ENCODE results near the gene P4HA3. TPM values are rescaled to one million over a fixed set of nuclear protein-coding genes. Genes with fewer than 3 reads are reported as not detected.

Gene P4HA3
- total RNA-seq, 4 donors from 2014 or later: 0.42 TPM; not detected in 3

GRCh38 chr11:74284466-74284865, 27.0 kb downstream of the P4HA3 start:
- no peak for TF ChIP-seq POLR2AphosphoS5 (IDR thresholded peaks at IDR 0.05)
- TF ChIP-seq EP300 (IDR thresholded peaks at IDR 0.05): no peak
- no peak for TF ChIP-seq POLR2A (IDR thresholded peaks at IDR 0.05)
- TF ChIP-seq CTCF (IDR thresholded peaks at IDR 0.05): no peak
- Histone ChIP-seq H3K27me3 (no peaks in the 10 kb centered on the region), H3K4me1 (no peaks in the 10 kb centered on the region), H3K27ac (no peak overlapping the region), H3K36me3 (no peaks in the 10 kb centered on the region), H3K4me3 (no peak overlapping the region), H3K9me3 (no peaks in the 10 kb centered on the region)
- no peak for DNase-seq (ENCODE audit: low spot score in 2 of 2)
- WGBS: 45% methylated on average over 2 of the region's 2 CpGs

- no peaks in the 10 kb centered on the region for H3K4me1 ChIP-seq
- no peaks in the 10 kb centered on the region for H3K36me3 ChIP-seq
- H3K27me3 ChIP-seq: no peaks in the 10 kb centered on the region
- no peak overlapping the region for H3K4me3 ChIP-seq
- no peaks in the 10 kb centered on the region for H3K9me3 ChIP-seq
- no peak overlapping the region for H3K27ac ChIP-seq
- TF ChIP-seq EP300 (IDR thresholded peaks at IDR 0.05) (no peak), POLR2AphosphoS5 (IDR thresholded peaks at IDR 0.05) (no peak), POLR2A (IDR thresholded peaks at IDR 0.05) (no peak), CTCF (IDR thresholded peaks at IDR 0.05) (no peak)
- 80% methylated on average over 3 of the region's 3 CpGs for WGBS
- DNase-seq (ENCODE audit: low spot score in 2 of 2): no peak
These were observed 27.8 kb downstream of the P4HA3 start for GRCh38 chr11:74283580-74284180.

GRCh38 chr11:74282914-74283371, 28.5 kb downstream of the P4HA3 start:
- H3K27ac ChIP-seq: no peak overlapping the region
- H3K36me3 ChIP-seq: no peaks in the 10 kb centered on the region
- DNase-seq (ENCODE audit: low spot score in 2 of 2): no peak
- no peaks in the 10 kb centered on the region for H3K27me3 ChIP-seq
- H3K4me3 ChIP-seq: no peak overlapping the region
- H3K9me3 ChIP-seq: no peaks in the 10 kb centered on the region
- no peaks in the 10 kb centered on the region for H3K4me1 ChIP-seq
- WGBS: 69% methylated on average over 5 of the region's 5 CpGs
- TF ChIP-seq POLR2AphosphoS5 (IDR thresholded peaks at IDR 0.05) (no peak), EP300 (IDR thresholded peaks at IDR 0.05) (no peak), POLR2A (IDR thresholded peaks at IDR 0.05) (no peak), CTCF (IDR thresholded peaks at IDR 0.05) (no peak)

- Histone ChIP-seq H3K4me1 (no peaks in the 10 kb centered on the region), H3K9me3 (no peaks in the 10 kb centered on the region), H3K27ac (no peak overlapping the region), H3K36me3 (no peaks in the 10 kb centered on the region), H3K27me3 (no peaks in the 10 kb centered on the region), H3K4me3 (no peak overlapping the region)
- no peak for DNase-seq (ENCODE audit: low spot score in 2 of 2)
- TF ChIP-seq POLR2A (IDR thresholded peaks at IDR 0.05) (no peak), CTCF (IDR thresholded peaks at IDR 0.05) (no peak), POLR2AphosphoS5 (IDR thresholded peaks at IDR 0.05) (no peak), EP300 (IDR thresholded peaks at IDR 0.05) (no peak)
- WGBS: 56% methylated on average over 3 of the region's 3 CpGs
These were observed 29.0 kb downstream of the P4HA3 start for GRCh38 chr11:74282421-74282820.

GRCh38 chr11:74280494-74280893, 30.9 kb downstream of the P4HA3 start:
- Histone ChIP-seq H3K27me3 (no peaks in the 10 kb centered on the region), H3K36me3 (no peaks in the 10 kb centered on the region), H3K4me3 (no peak overlapping the region), H3K27ac (no peak overlapping the region), H3K4me1 (no peaks in the 10 kb centered on the region), H3K9me3 (no peaks in the 10 kb centered on the region)
- TF ChIP-seq POLR2AphosphoS5 (IDR thresholded peaks at IDR 0.05) (no peak), EP300 (IDR thresholded peaks at IDR 0.05) (no peak), CTCF (IDR thresholded peaks at IDR 0.05) (no peak), POLR2A (IDR thresholded peaks at IDR 0.05) (no peak)
- DNase-seq (ENCODE audit: low spot score in 2 of 2): no peak

Data from suprapubic skin (tissue), 4 donors.